Glomerular endothelial cell (primary cell): ENCODE measurements around the gene TP53BP2. TPM values are rescaled to one million over a fixed set of nuclear protein-coding genes. Genes with fewer than 3 reads are reported as not detected.

Experiments used
- DNase-seq: peaks from one replicate; pipeline ENCODE4 v3.0.0-alpha.2; 2011; ENCODE audit warnings: low read depth, low spot score; ENCODE audit errors: extremely low read depth
- total RNA-seq: library from RNA; depleted of rRNA; stranded (reverse); fragments of >200 nt; gene quantifications from 2 replicates; pipeline ENCODE4 v1.2.3, GENCODE V29; 2015

TP53BP2 gene
- total RNA-seq, 1 donor from 2014 or later = 38.1 TPM

- no peak for DNase-seq
Measured at GRCh38 chr1:223770621-223771315, 75.0 kb downstream of the TP53BP2 start.

DNA sequence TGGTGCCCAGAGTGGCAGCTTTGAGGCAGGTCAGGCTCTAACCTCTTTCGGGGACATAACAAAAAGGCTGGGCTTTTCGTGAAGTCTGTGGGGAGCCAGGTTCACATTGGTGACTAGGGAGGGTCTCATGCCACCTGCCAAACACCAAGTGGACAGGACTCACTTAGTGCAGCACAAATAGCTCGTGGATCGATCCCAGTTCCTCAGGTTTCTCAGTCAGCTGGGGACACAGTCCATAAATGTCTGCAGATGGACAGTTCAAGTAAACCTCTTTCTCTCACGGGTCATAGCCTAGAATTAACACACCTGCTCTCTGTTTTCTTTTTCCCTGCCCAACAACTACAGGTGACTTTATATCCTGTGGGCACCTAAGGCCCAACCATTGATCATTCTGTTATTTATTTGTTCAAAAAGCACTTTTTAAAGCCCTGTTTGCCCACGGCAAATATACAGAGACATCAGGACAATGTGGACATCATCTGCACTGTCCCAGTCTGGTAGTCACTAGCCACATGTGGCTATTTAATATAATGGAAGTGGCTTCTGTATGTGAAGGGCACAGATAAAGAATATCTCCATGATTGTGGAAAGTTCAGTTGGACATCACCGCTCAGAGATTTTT lies 79.9 kb downstream of the TP53BP2 start:
- DNase-seq = no peak

- no peak for DNase-seq
Measured at GRCh38 chr1:223765036-223765718, 80.6 kb downstream of the TP53BP2 start.

GRCh38 chr1:223763881-223764280 lies 81.9 kb downstream of the TP53BP2 start:
- no peak for DNase-seq

DNA sequence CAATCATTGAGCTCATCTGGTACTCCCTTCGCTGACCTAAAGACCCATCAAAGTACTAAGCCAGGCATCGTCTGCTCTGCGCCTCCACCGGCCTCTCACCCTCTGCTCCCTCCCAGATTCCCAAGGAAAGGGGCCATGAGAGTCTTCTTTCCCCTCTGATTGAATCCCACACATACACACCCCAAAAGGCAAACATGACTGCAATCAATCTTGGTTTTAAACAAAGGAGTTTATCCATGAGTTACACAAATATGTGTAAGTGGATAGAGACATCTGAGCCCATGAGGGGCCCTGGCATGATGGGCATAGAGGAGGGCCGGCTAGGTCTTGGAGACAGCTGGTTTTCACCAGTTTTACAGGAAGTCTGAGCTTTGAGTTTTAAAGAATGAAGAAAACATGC lies 82.5 kb downstream of the TP53BP2 start:
- DNase-seq = no peak

DNA sequence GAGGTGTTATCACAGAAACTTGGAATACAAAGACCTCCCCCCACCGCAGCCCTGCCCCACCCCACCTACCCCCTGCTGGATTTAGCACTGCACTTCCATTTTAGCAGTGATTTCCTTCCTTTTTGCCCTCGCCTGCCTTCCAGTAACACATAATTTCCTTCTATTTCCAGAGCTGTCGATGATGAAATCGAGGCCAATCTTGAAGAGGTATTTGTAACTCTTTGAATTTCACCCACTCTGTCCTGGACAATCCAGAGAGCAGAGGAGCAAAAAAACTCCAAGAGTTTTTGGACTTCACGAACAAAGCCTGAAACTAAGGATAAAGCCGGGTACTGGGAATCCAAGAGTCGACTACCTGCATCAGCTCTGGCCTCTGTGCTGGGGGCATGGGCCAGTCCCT lies 84.3 kb downstream of the TP53BP2 start:
- no peak for DNase-seq

GRCh38 chr1:223760833-223761232 lies 84.9 kb downstream of the TP53BP2 start:
- no peak for DNase-seq

DNA sequence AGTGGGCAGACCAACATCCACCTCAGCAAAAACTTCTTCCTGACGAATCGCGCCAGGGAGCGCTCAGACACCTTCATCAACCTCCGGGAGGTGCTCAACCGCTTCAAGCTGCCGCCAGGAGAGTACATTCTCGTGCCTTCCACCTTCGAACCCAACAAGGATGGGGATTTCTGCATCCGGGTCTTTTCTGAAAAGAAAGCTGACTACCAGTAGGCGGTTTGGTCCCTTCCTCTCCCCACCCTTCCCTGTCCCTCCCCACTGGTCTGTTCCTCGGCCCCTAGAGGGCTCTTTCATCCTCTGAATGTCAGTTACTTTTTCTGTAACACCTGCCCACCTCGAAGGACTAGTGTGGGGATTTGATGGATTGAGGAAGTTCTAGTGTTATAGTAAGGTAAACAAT lies 86.5 kb downstream of the TP53BP2 start:
- DNase-seq = no peak

GRCh38 chr1:223758734-223759133 lies 87.0 kb downstream of the TP53BP2 start:
- DNase-seq = no peak

- no peak for DNase-seq
Measured at GRCh38 chr1:223756806-223757700, 88.7 kb downstream of the TP53BP2 start.

GRCh38 chr1:223755992-223756775 lies 89.6 kb downstream of the TP53BP2 start:
- DNase-seq = no peak

DNA sequence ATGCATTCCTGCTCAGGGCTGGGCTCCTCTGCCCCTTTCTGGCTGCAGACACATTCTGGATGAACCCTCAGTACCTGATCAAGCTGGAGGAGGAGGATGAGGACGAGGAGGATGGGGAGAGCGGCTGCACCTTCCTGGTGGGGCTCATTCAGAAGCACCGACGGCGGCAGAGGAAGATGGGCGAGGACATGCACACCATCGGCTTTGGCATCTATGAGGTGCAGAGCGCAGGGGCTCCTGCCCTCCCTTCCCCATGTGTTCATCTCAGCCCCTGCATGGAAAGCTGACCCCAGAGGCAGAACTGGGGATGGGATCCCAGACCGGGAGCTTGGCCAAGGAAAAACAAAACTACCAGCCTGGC lies 90.3 kb downstream of the TP53BP2 start:
- no peak for DNase-seq

DNA sequence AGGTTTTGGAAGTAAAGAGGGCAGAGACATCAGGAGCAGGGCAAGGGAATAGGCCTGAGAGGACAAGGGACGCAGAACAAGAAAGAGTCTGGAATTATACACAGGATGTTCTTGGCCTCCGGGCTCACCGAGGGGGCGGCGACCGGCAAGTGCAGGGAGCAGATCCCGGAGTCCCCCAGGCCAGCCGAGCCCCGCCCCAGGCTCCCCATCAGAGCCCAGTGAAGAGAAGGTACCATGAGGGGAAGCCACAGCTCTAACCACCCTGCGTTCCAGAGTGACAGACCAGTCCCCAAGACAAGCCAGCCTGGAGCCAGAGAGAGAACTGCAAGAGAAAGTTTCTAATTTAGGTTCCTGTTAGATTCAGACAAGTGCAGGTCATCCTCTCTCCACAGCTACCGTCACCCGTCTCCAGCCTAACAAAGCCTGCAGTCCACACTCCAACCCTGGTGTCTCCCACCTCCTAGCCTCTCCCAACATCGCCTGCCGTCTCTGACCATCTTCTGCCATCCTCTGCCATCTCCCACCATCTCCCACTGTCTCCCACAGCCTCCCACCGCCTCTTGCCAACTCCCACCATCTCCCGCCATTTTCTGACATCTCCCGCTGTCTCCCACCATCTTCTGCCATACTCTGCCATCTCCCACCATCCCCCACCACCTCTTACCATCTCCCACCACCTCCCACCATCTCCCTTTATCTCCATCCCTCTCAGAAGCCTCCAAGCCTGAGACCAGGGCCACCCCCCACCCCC lies 90.9 kb downstream of the TP53BP2 start:
- no peak for DNase-seq

GRCh38 chr1:223752721-223753515 lies 92.8 kb downstream of the TP53BP2 start:
- DNase-seq = no peak

DNA sequence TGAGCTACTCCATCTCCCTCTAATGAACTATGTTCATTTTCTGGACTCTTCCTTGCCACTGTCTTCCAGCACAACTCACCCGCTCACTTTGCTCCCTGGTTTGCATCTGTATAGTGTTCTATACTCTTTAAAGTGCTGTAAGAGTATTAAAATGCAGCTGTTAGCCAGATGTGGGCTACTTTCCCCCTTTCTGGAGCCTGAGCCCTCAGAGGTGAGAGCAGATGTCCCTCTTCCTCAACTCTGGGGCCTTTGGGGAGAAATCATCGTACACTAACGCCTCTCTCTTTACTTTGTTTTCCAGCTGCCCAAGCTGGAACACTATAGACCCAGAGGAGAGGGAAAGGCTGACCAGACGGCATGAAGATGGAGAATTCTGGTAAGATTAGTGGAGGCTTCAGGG lies 94.1 kb downstream of the TP53BP2 start:
- DNase-seq = no peak

GRCh38 chr1:223750730-223751570 lies 94.8 kb downstream of the TP53BP2 start:
- no peak for DNase-seq

DNA sequence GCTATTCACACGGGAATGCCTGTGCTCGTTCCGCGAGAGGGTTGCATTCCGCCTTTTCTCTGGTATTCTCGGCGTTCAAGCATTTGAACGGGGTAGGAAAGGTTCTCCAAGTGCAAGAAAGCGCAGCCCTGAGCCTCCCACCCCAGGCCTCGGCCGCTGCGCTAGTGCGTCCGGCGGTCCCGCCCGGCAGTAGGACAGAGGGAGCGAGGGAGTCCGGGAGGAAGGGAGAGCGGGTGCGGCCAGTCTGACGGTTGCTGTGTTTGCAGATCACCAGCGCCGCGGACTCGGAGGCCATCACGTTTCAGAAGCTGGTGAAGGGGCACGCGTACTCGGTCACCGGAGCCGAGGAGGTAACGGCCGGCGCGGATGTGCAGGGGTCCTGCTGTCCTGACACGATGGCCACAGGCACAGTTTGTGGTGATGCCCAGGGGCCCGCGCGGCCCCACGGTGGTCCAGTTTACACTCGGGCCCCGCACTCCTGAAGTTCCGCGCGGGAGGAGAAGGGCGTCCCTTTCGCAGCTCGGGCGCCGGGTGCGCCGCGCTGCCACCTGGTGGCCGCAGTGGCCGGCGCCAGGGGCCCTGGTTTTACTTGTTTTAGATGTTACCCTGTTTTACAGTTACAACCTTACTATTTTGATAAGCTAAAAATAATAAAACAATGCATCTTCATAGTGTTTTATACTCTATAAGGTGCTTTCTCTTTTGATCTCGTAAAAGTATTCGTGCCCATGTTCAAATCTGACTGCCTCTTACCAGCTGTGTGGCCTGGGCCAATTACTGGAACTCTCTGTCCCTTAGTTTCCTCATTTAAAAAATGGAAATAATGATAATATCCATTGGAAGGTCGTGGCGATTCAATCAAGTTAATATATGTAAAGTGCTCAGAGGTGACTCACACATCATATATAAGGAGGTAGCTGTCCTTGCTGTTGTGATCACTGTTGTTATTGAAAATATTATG lies 96.7 kb downstream of the TP53BP2 start:
- no peak for DNase-seq
